H9 (cell line): ENCODE data around the gene CACNA1D. TPM values are rescaled to one million over a fixed set of nuclear protein-coding genes. Genes with fewer than 3 reads are reported as not detected.

ENCODE experiments used
- DNase-seq: peaks from one replicate; pipeline ENCODE4 v3.0.0-alpha.2; 2017
- H2AFZ ChIP-seq: one replicate; pipeline ENCODE4 v1.6.1; 2013; ENCODE audit warnings: mild to moderate bottlenecking, low read length, control low read depth, moderate library complexity
- H2AK5ac ChIP-seq: 2 replicates; pipeline ENCODE4 v1.6.1; 2013; ENCODE audit warnings: low read length, control low read depth, mixed read lengths; ENCODE audit not compliant: insufficient read length
- H2BK120ac ChIP-seq: one replicate; pipeline ENCODE4 v1.6.1; 2013; ENCODE audit warnings: low read depth, mild to moderate bottlenecking, low read length, control low read depth, inconsistent platforms; ENCODE audit not compliant: poor library complexity, severe bottlenecking
- H2BK12ac ChIP-seq: 2 replicates; pipeline ENCODE4 v1.6.1; 2013; ENCODE audit warnings: low read length, control low read depth, mixed read lengths, low read depth; ENCODE audit not compliant: insufficient read length
- H2BK15ac ChIP-seq: 2 replicates; pipeline ENCODE4 v1.6.1; 2013; ENCODE audit warnings: low read depth, low read length, control low read depth
- H2BK20ac ChIP-seq: one replicate; pipeline ENCODE4 v1.6.1; 2013; ENCODE audit warnings: low read depth, mild to moderate bottlenecking, low read length, control low read depth, inconsistent platforms; ENCODE audit not compliant: poor library complexity, severe bottlenecking
- H2BK5ac ChIP-seq: 2 replicates; pipeline ENCODE4 v1.6.1; 2013; ENCODE audit warnings: low read length, control low read depth, mixed read lengths; ENCODE audit not compliant: insufficient read length
- H3K14ac ChIP-seq: 2 replicates; pipeline ENCODE4 v1.6.1; 2013; ENCODE audit warnings: low read length, control low read depth; ENCODE audit not compliant: insufficient read depth
- H3K18ac ChIP-seq: 2 replicates; pipeline ENCODE4 v1.6.1; 2013; ENCODE audit warnings: low read depth, mild to moderate bottlenecking, mixed read lengths, low read length, control low read depth; ENCODE audit not compliant: insufficient read length
- H3K23ac ChIP-seq: 2 replicates; pipeline ENCODE4 v1.6.1; 2013; ENCODE audit warnings: low read length, control low read depth, mixed read lengths, low read depth; ENCODE audit not compliant: insufficient read length
- H3K23me2 ChIP-seq: 2 replicates; pipeline ENCODE4 v1.6.1; 2013; ENCODE audit warnings: low read depth, mild to moderate bottlenecking, mixed read lengths, low read length, control low read depth; ENCODE audit not compliant: insufficient read length, poor library complexity, severe bottlenecking
- H3K27ac ChIP-seq: 2 replicates; pipeline ENCODE4 v1.5.1; 2013; ENCODE audit warnings: low read length, control low read depth, mixed read lengths, low read depth; ENCODE audit not compliant: insufficient read length
- H3K27me3 ChIP-seq: 2 replicates; pipeline ENCODE4 v1.6.1; 2013; ENCODE audit warnings: low read length, control low read depth, inconsistent platforms; ENCODE audit not compliant: insufficient read depth
- H3K4ac ChIP-seq: 2 replicates; pipeline ENCODE4 v1.6.1; 2013; ENCODE audit warnings: low read depth, mild to moderate bottlenecking, control low read depth, inconsistent platforms, low read length, moderate library complexity
- H3K4me1 ChIP-seq: 2 replicates; pipeline ENCODE4 v1.6.1; 2013; ENCODE audit warnings: low read length, control low read depth, inconsistent platforms; ENCODE audit not compliant: insufficient read depth
- H3K4me2 ChIP-seq: 2 replicates; pipeline ENCODE4 v1.6.1; 2013; ENCODE audit warnings: low read length, control low read depth, mixed read lengths; ENCODE audit not compliant: insufficient read length, insufficient read depth
- H3K56ac ChIP-seq: 2 replicates; pipeline ENCODE4 v1.6.1; 2013; ENCODE audit warnings: low read depth, mild to moderate bottlenecking, mixed read lengths, low read length, control low read depth; ENCODE audit not compliant: insufficient read length
- H3K79me1 ChIP-seq: 2 replicates; pipeline ENCODE4 v1.6.1; 2013; ENCODE audit warnings: low read depth, mild to moderate bottlenecking, moderate library complexity, low read length, control low read depth, inconsistent platforms; ENCODE audit not compliant: insufficient read depth, poor library complexity, severe bottlenecking
- H3K79me2 ChIP-seq: 2 replicates; pipeline ENCODE4 v1.6.1; 2013; ENCODE audit warnings: low read length, control low read depth, inconsistent platforms; ENCODE audit not compliant: insufficient read depth
- H3K9ac ChIP-seq: 2 replicates; pipeline ENCODE4 v1.6.1; 2013; ENCODE audit warnings: low read length, control low read depth, mixed read lengths; ENCODE audit not compliant: insufficient read length; ENCODE audit errors: extremely low read depth
- H3K9me3 ChIP-seq: one replicate; pipeline ENCODE4 v1.6.1; 2013; ENCODE audit warnings: low read depth, low read length, inconsistent platforms; ENCODE audit not compliant: control insufficient read depth
- H3T11ph ChIP-seq: one replicate; pipeline ENCODE4 v1.6.1; 2013; ENCODE audit warnings: mild to moderate bottlenecking, low read length, control low read depth, inconsistent platforms
- H4K20me1 ChIP-seq: one replicate; pipeline ENCODE4 v1.6.1; 2013; ENCODE audit not compliant: control insufficient read depth, insufficient read length, insufficient read depth
- H4K5ac ChIP-seq: 2 replicates; pipeline ENCODE4 v1.6.1; 2013; ENCODE audit warnings: low read depth, mild to moderate bottlenecking, mixed read lengths, low read length, control low read depth; ENCODE audit not compliant: insufficient read length
- H4K8ac ChIP-seq: replicated peaks from 2 replicates; pipeline ENCODE4 v1.6.1; 2013; ENCODE audit warnings: low read length, control low read depth, mixed read lengths, low read depth; ENCODE audit not compliant: insufficient read length
- H4K91ac ChIP-seq: 2 replicates; pipeline ENCODE4 v1.6.1; 2013; ENCODE audit warnings: low read depth, mild to moderate bottlenecking, moderate library complexity, mixed read lengths, low read length, control low read depth; ENCODE audit not compliant: insufficient read length
- H3K27ac Mint-ChIP-seq, 3 experiments: 2 replicates in 2 of 3; 3 replicates in 1 of 3; pipeline ENCODE4 v1.8.0; 2020 to 2021; ENCODE audit warnings: mixed read lengths in 3 of 3, mild to moderate bottlenecking in 1 of 3, moderate library complexity in 1 of 3
- H3K27me3 Mint-ChIP-seq: 2 replicates; pipeline ENCODE4 v1.8.0; 2021; ENCODE audit warnings: low read depth, mild to moderate bottlenecking, moderate library complexity, mixed read lengths
- H3K36me3 Mint-ChIP-seq, 3 experiments: 2 replicates in 2 of 3; 3 replicates in 1 of 3; pipeline ENCODE4 v1.8.0; 2020 to 2021; ENCODE audit warnings: low read depth in 3 of 3, mixed read lengths in 3 of 3; ENCODE audit not compliant: insufficient read depth in 1 of 3
- H3K4me1 Mint-ChIP-seq, 2 experiments: 2 replicates each; pipeline ENCODE4 v1.8.0; 2020; ENCODE audit warnings: mixed read lengths in 2 of 2
- H3K4me3 Mint-ChIP-seq, 2 experiments: 2 replicates in 1 of 2; 3 replicates in 1 of 2; pipeline ENCODE4 v1.8.0; 2020 to 2021; ENCODE audit warnings: mild to moderate bottlenecking in 2 of 2, mixed read lengths in 2 of 2, moderate library complexity in 1 of 2
- H3K9me3 Mint-ChIP-seq, 2 experiments: 2 replicates in 1 of 2; 3 replicates in 1 of 2; pipeline ENCODE4 v1.8.0; 2020; ENCODE audit warnings: mild to moderate bottlenecking in 2 of 2, mixed read lengths in 2 of 2, moderate library complexity in 1 of 2
- CTCF ChIP-seq: fragments of 200-600 bp; sonication (generic); conservative IDR thresholded peaks from 3 replicates; pipeline ENCODE4 v1.8.0; 2021; ENCODE audit warnings: antibody characterized with exemption, mild to moderate bottlenecking
- WGBS: extraction: QIAGEN DNeasy Blood & Tissue Kit; methylation state at CpG from one replicate; pipeline ENCODE4 v1.1.7; 2013; ENCODE audit warnings: missing lambda C conversion rate, low lambda C conversion rate, mixed read lengths; ENCODE audit not compliant: insufficient read length; ENCODE audit errors: extremely low coverage; 5-methylcytosine and 5-hydroxymethylcytosine counted together
- total RNA-seq: library from RNA; stranded (reverse); gene quantifications from 2 replicates; pipeline ENCODE4 v1.2.1, GENCODE V29; 2021

CACNA1D gene
- total RNA-seq, 1 experiment from 2014 or later = 3.5 TPM

GRCh38 chr3:53486961-53487654 lies 7.3 kb upstream of the CACNA1D start:
- no peaks in the 10 kb centered on the region for H4K20me1 ChIP-seq
- DNase-seq = no peak
- no peaks in the 10 kb centered on the region for H3K4me1 ChIP-seq
- H3K4ac ChIP-seq = no peak overlapping the region
- H4K8ac ChIP-seq = no peak overlapping the region
- H2BK5ac ChIP-seq = no peak overlapping the region
- H3K56ac ChIP-seq = no peak overlapping the region
- no peaks in the 10 kb centered on the region; the same call in 1 of the 2 replicates for H3K27me3 ChIP-seq
- H3K27me3 Mint-ChIP-seq = peaks cover 46% of the 10 kb centered on the region
- WGBS = no CpG with 5 or more reads among the region's 6 CpGs
- H2BK120ac ChIP-seq = no peak overlapping the region
- H3K27ac ChIP-seq = no peak overlapping the region
- no peaks in the 10 kb centered on the region for H3K9me3 Mint-ChIP-seq
- no peak overlapping the region for H3K14ac ChIP-seq
- H3K9me3 ChIP-seq = no peaks in the 10 kb centered on the region
- no peaks in the 10 kb centered on the region for H3K79me2 ChIP-seq
- H2BK20ac ChIP-seq = no peak overlapping the region
- H3K4me1 Mint-ChIP-seq = peaks cover 0 to 5% of the 10 kb centered on the region in 2 experiments; a peak in 2 of 4 replicates
- no peak overlapping the region for H4K5ac ChIP-seq
- no peak overlapping the region for H3K27ac Mint-ChIP-seq
- no peak overlapping the region for H3K4me3 Mint-ChIP-seq
- H3K18ac ChIP-seq = no peak overlapping the region
- H3K23ac ChIP-seq = no peak overlapping the region
- TF ChIP-seq CTCF = peak; percentile 48
- H2BK12ac ChIP-seq = no peak overlapping the region
- no peaks in the 10 kb centered on the region for H3K79me1 ChIP-seq
- no peak overlapping the region for H4K91ac ChIP-seq
- no peaks in the 10 kb centered on the region for H3K23me2 ChIP-seq
- H2AFZ ChIP-seq = no peak overlapping the region
- H3K9ac ChIP-seq = no peak overlapping the region
- no peaks in the 10 kb centered on the region for H3K36me3 Mint-ChIP-seq
- H2AK5ac ChIP-seq = no peak overlapping the region
- H3T11ph ChIP-seq = no peak overlapping the region
- no peak overlapping the region for H2BK15ac ChIP-seq
- H3K4me2 ChIP-seq = no peak overlapping the region
